K562 (cell line): ENCODE results near the gene ATF6B. TPM values are rescaled to one million over a fixed set of nuclear protein-coding genes. Genes with fewer than 3 reads are reported as not detected.

Experiments
- ETV5 ChIP-seq: sonication (generic); formaldehyde crosslinking; IDR thresholded peaks from 2 replicates; pipeline ENCODE4 v1.4.0; 2020; ENCODE audit warnings: low read depth, mild to moderate bottlenecking, missing genetic modification reagents
- GATAD2A ChIP-seq: fragments of 450-650 bp; IDR thresholded peaks from 2 replicates; pipeline ENCODE4 v1.6.1; 2017
- GTF2F1 ChIP-seq: IDR thresholded peaks from 2 replicates; pipeline ENCODE4 v1.6.1; 2011; ENCODE audit warnings: low read depth, low read length, improper control_type of control experiment
- HMGN3 ChIP-seq: IDR thresholded peaks from 2 replicates; pipeline ENCODE4 v1.6.1; 2011; ENCODE audit warnings: borderline replicate concordance, low read depth, mild to moderate bottlenecking, mixed read lengths, low read length; ENCODE audit not compliant: insufficient read length; ENCODE audit errors: extremely low read depth
- KLF13 ChIP-seq: fragments of 450-650 bp; IDR thresholded peaks from 2 replicates; pipeline ENCODE4 v1.6.1; 2016; ENCODE audit warnings: missing genetic modification characterization, low read depth, mild to moderate bottlenecking, missing compliant biosample characterization, moderate library complexity, borderline replicate concordance
- MED1 ChIP-seq: sonication (generic); formaldehyde crosslinking; IDR thresholded peaks from 2 replicates; pipeline ENCODE4 v1.8.1; 2023; ENCODE audit warnings: missing genetic modification reagents, borderline replicate concordance
- PHF8 ChIP-seq: fragments of 200-600 bp; sonication (generic); IDR thresholded peaks from 2 replicates; pipeline ENCODE4 v1.6.1; 2012; ENCODE audit warnings: mixed run types, mild to moderate bottlenecking, inconsistent platforms, low read length, moderate library complexity, borderline replicate concordance
- POLR2G ChIP-seq: fragments of 200-400 bp; formaldehyde crosslinking; IDR thresholded peaks from 2 replicates; pipeline ENCODE4 v1.6.1; 2017; ENCODE audit warnings: low read depth, mild to moderate bottlenecking, antibody characterized with exemption, low read length, moderate library complexity
- RFX1 ChIP-seq: fragments of 450-650 bp; IDR thresholded peaks from 2 replicates; pipeline ENCODE4 v1.6.1; 2016; ENCODE audit warnings: mild to moderate bottlenecking, moderate library complexity
- SPI1 ChIP-seq: IDR thresholded peaks from 2 replicates; pipeline ENCODE4 v1.6.1; 2011; ENCODE audit warnings: low read depth, low read length, control low read depth, borderline replicate concordance
- STAT5B ChIP-seq: fragments of 250-450 bp; sonication (Bioruptor Pico); IDR thresholded peaks from 2 replicates; pipeline ENCODE4 v1.8.0; 2021; ENCODE audit warnings: mild to moderate bottlenecking, inconsistent platforms
- TGIF2 ChIP-seq: sonication (generic); formaldehyde crosslinking; IDR thresholded peaks from 2 replicates; pipeline ENCODE4 v1.8.1; 2022; ENCODE audit warnings: mild to moderate bottlenecking, missing genetic modification reagents, moderate library complexity
- ZNF143 ChIP-seq: sonication (generic); formaldehyde crosslinking; IDR thresholded peaks from 2 replicates; pipeline ENCODE4 v1.9.0; 2022; ENCODE audit warnings: mild to moderate bottlenecking, missing genetic modification reagents
- polyA plus RNA-seq, 8 experiments: library from polyadenylated mRNA; depleted of rRNA in 4 of 8; stranded (reverse) in 5 of 8; unstranded in 3 of 8; fragments of >200 nt; fragmentation: Nextera tagmentation in 2 of 8; fragmentation: Illumina TruSeq in 1 of 8; extraction: Ambion mirVana in 2 of 8; extraction: Trizol in 1 of 8; gene quantifications; 2 replicates each; pipeline versions ENCODE4 v1.2.1 to v1.2.3, GENCODE V29; 2011 to 2014; ENCODE audit warnings: inconsistent platforms in 1 of 8, missing spikeins in 1 of 8
- total RNA-seq, 7 experiments: library from RNA; depleted of rRNA in 6 of 7; stranded (reverse); fragments of >200 nt in 6 of 7; fragmentation: Illumina TruSeq in 2 of 7; extraction: Trizol in 2 of 7; gene quantifications; 2 replicates each; pipeline versions ENCODE4 v1.2.1 to v1.2.3, GENCODE V29; 2011 to 2021; ENCODE audit warnings: low replicate concordance in 1 of 7
- TF ChIP-seq, protein P1 (sequence below): fragments of 450-650 bp; conservative IDR thresholded peaks from 2 replicates; pipeline ENCODE4 v1.6.1; 2016; ENCODE audit warnings: missing genetic modification characterization, low read depth, mild to moderate bottlenecking, control low read depth, missing compliant biosample characterization
- TF ChIP-seq, protein P2 (sequence below): fragments of 450-650 bp; IDR thresholded peaks from 2 replicates; pipeline ENCODE4 v1.7.0; 2016; ENCODE audit warnings: borderline replicate concordance
- TF ChIP-seq, protein P3 (sequence below): fragments of 250-450 bp; sonication (Bioruptor Pico); IDR thresholded peaks from 2 replicates; pipeline ENCODE4 v1.8.0; 2021; ENCODE audit warnings: moderate library complexity, mild to moderate bottlenecking, inconsistent platforms
- TF ChIP-seq, protein P4 (sequence below): fragments of 250-450 bp; sonication (Bioruptor Pico); IDR thresholded peaks from 2 replicates; pipeline ENCODE4 v1.8.0; 2022; ENCODE audit warnings: moderate library complexity, mild to moderate bottlenecking, inconsistent platforms

ATF6B gene
- total and polyA plus RNA-seq, 9 of the 15 experiments (the other 6 are each of a cell fraction or from before 2014, with no cell fraction given): 20.7 to 131 (median 31.7) TPM

DNA sequence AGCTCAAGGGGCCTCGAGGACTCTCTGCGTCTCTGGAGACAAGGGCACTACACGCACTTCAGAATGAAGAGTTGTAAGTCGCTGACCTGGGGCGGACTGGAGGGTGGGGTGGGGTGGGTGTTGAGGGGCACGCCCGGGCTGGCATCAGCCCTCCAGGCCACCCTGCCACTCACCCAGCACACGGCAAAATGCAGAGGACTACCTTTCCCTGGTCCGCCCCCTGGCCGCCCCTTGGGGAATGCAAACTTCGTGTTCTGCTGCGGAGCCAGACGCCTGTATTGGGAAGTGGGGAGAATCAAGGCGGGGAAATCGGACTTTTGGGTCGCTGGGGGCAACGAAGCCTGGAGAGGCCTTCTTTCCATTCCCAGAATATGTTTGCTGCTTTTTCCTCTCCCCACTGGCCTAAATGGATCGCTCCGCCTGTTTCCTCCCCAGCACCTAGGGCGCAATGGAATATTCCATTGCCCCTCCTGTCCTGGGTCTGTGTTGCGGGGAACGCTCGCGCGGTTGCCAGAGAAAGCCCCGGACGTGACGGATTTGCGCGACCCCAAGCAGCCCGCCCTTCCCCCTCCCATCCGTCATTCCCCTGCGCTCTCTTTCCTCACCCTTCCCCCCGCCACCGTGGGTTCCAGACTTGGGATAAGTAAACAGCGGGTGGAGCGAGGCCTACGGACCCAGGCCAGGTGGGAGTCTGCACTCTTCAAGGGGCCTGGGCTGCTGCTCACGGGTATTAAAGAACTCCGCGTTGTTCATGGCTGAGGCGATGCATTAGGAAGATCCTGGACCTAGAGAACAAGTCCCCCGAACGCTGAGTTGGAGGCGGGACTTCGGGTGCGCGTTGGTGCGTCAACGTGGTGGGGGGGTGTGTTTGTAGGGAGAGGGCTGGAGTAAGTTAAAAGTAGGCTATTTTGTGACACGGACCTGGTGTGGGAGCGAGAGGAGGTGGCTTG, 25.8 kb upstream of the ATF6B start, which contains the start of gene PPT2 (continued):
- TF ChIP-seq SPI1 (peak; percentile 29; the same call in 1 of the 2 replicates), RFX1 (peak; percentile 91), HMGN3 (no peak), PHF8 (peak; percentile 59; the same call in 1 of the 2 replicates), GATAD2A (no peak), TGIF2 (peak; percentile 68; the same call in 1 of the 2 replicates), KLF13 (no peak), MED1 (no peak), ZNF143 (CRISPR knock-in tag) (no peak), ETV5 (peak; percentile 72; the same call in 1 of the 2 replicates), POLR2G (peak; percentile 67; the same call in 1 of the 2 replicates), STAT5B (CRISPR knock-in tag) (no peak), GTF2F1 (peak; percentile 19; the same call in 1 of the 2 replicates)
- TF ChIP-seq, protein P1, sequence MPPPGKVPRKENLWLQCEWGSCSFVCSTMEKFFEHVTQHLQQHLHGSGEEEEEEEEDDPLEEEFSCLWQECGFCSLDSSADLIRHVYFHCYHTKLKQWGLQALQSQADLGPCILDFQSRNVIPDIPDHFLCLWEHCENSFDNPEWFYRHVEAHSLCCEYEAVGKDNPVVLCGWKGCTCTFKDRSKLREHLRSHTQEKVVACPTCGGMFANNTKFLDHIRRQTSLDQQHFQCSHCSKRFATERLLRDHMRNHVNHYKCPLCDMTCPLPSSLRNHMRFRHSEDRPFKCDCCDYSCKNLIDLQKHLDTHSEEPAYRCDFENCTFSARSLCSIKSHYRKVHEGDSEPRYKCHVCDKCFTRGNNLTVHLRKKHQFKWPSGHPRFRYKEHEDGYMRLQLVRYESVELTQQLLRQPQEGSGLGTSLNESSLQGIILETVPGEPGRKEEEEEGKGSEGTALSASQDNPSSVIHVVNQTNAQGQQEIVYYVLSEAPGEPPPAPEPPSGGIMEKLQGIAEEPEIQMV (tag): no peak
- TF ChIP-seq, protein P2, sequence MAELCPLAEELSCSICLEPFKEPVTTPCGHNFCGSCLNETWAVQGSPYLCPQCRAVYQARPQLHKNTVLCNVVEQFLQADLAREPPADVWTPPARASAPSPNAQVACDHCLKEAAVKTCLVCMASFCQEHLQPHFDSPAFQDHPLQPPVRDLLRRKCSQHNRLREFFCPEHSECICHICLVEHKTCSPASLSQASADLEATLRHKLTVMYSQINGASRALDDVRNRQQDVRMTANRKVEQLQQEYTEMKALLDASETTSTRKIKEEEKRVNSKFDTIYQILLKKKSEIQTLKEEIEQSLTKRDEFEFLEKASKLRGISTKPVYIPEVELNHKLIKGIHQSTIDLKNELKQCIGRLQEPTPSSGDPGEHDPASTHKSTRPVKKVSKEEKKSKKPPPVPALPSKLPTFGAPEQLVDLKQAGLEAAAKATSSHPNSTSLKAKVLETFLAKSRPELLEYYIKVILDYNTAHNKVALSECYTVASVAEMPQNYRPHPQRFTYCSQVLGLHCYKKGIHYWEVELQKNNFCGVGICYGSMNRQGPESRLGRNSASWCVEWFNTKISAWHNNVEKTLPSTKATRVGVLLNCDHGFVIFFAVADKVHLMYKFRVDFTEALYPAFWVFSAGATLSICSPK: 0 out of 2 replicates have a peak, but pooled peaks have one; percentile 16
- TF ChIP-seq, protein P3, sequence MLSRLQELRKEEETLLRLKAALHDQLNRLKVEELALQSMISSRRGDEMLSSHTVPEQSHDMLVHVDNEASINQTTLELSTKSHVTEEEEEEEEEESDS (CRISPR knock-in tag): no peak
- TF ChIP-seq, protein P4, sequence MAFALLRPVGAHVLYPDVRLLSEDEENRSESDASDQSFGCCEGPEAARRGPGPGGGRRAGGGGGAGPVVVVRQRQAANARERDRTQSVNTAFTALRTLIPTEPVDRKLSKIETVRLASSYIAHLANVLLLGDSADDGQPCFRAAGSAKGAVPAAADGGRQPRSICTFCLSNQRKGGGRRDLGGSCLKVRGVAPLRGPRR (CRISPR knock-in tag): no peak
